ENCODE results near the gene PTPRJ. TPM values are rescaled to one million over a fixed set of nuclear protein-coding genes. Genes with fewer than 3 reads are reported as not detected.

PTPRJ gene
- total and polyA plus RNA-seq, 2 donors (not counting 1 experiment from before 2014, with no cell fraction given): 5.3 to 5.8 TPM

DNA sequence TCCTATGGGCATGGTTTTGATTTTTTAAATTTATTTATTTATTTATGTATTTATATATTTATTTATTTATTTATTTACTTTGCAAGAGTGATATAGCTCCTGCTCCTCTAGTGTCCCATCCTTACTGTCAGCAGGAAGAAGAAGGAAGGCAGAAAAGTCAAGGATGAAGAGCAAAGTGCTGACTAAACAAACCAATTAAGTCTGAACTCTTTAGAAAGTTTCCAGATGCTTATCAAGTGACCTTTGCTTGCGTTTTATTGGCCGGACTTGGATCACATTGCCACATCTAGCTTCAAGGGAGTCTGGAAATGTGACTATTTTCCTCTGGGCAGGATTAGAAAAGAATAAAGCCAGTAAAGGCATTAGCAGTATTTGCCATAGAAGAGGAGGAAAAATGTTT is 227.5 kb downstream of the PTPRJ start:
- H3K9me3 ChIP-seq (ENCODE audit: control insufficient read depth, insufficient read depth, low read depth, low read length): no peaks in the 10 kb centered on the region
- no peak overlapping the region for H2AFZ ChIP-seq (ENCODE audit: low read length)
- H3K27ac ChIP-seq (ENCODE audit: insufficient read depth, low read length): no peak overlapping the region
- H3K4me1 ChIP-seq (ENCODE audit: control insufficient read depth, extremely low read depth, insufficient read depth, low read length): no peaks in the 10 kb centered on the region
- no peak overlapping the region for H3K9ac ChIP-seq (ENCODE audit: insufficient read depth, low read length)
- no peaks in the 10 kb centered on the region for H4K20me1 ChIP-seq (ENCODE audit: control insufficient read depth, extremely low read depth, insufficient read depth, low read length)
- no peaks in the 10 kb centered on the region for H3K79me2 ChIP-seq (ENCODE audit: control insufficient read depth, insufficient read depth, low read length)
- H3K36me3 ChIP-seq (ENCODE audit: control insufficient read depth, insufficient read depth, low read length): no peaks in the 10 kb centered on the region
- no peak overlapping the region for H3K4me2 ChIP-seq (ENCODE audit: extremely low read depth, insufficient read depth, low read length)
- H3K27me3 ChIP-seq (ENCODE audit: control insufficient read depth, insufficient read depth, low read length): no peaks in the 10 kb centered on the region
- no peak for DNase-seq (ENCODE audit: low read depth in 2 of 2)
- no peak overlapping the region for H3K4me3 ChIP-seq (replicated peaks in 1 of 4; ENCODE audit: control extremely low read depth in 1 of 4, insufficient read depth in 1 of 4, low read depth in 3 of 4, low read length in 4 of 4)
- TF ChIP-seq, protein P1, sequence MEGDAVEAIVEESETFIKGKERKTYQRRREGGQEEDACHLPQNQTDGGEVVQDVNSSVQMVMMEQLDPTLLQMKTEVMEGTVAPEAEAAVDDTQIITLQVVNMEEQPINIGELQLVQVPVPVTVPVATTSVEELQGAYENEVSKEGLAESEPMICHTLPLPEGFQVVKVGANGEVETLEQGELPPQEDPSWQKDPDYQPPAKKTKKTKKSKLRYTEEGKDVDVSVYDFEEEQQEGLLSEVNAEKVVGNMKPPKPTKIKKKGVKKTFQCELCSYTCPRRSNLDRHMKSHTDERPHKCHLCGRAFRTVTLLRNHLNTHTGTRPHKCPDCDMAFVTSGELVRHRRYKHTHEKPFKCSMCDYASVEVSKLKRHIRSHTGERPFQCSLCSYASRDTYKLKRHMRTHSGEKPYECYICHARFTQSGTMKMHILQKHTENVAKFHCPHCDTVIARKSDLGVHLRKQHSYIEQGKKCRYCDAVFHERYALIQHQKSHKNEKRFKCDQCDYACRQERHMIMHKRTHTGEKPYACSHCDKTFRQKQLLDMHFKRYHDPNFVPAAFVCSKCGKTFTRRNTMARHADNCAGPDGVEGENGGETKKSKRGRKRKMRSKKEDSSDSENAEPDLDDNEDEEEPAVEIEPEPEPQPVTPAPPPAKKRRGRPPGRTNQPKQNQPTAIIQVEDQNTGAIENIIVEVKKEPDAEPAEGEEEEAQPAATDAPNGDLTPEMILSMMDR (conservative IDR thresholded peaks at IDR 0.05 in 1 of 2, IDR thresholded peaks at IDR 0.05 in 1 of 2; ENCODE audit: low read depth in 1 of 2, low read length in 2 of 2): no peak
- TF ChIP-seq EZH2 (IDR thresholded peaks at IDR 0.05; ENCODE audit: low read length, missing control alignments): no peak

DNA sequence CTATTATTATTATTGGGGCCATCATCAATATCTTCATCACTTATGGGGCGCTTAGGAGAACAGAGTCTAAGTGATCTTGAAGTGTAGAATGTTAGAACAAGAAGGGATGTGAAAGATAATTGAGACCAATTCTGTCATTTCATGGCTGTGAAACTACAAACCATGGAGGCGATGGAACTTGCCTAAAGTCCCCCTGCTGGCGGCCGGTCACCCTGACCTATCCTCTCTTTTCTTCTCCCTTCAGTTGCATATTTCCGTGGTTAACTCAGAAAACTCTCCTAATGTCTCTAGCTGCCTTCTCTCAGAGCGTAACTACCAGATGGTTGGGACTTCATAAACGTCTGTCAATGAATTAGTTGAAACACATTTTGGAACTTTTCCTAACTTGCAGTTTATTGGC is 229.7 kb downstream of the PTPRJ start:
- no peak overlapping the region for H3K4me2 ChIP-seq (ENCODE audit: extremely low read depth, insufficient read depth, low read length)
- TF ChIP-seq, protein P1 (conservative IDR thresholded peaks at IDR 0.05 in 1 of 2, IDR thresholded peaks at IDR 0.05 in 1 of 2; ENCODE audit: low read depth in 1 of 2, low read length in 2 of 2): peak in 1 of 2 donors; percentile 31
- TF ChIP-seq EZH2 (IDR thresholded peaks at IDR 0.05; ENCODE audit: low read length, missing control alignments): no peak
- no peak overlapping the region for H3K9ac ChIP-seq (ENCODE audit: insufficient read depth, low read length)
- H3K27ac ChIP-seq (ENCODE audit: insufficient read depth, low read length): no peak overlapping the region
- no peak overlapping the region for H2AFZ ChIP-seq (ENCODE audit: low read length)
- no peaks in the 10 kb centered on the region for H3K79me2 ChIP-seq (ENCODE audit: control insufficient read depth, insufficient read depth, low read length)
- H3K4me1 ChIP-seq (ENCODE audit: control insufficient read depth, extremely low read depth, insufficient read depth, low read length): no peaks in the 10 kb centered on the region
- H3K9me3 ChIP-seq (ENCODE audit: control insufficient read depth, insufficient read depth, low read depth, low read length): no peaks in the 10 kb centered on the region
- no peaks in the 10 kb centered on the region for H4K20me1 ChIP-seq (ENCODE audit: control insufficient read depth, extremely low read depth, insufficient read depth, low read length)
- no peak overlapping the region for H3K4me3 ChIP-seq (replicated peaks in 1 of 4; ENCODE audit: control extremely low read depth in 1 of 4, insufficient read depth in 1 of 4, low read depth in 3 of 4, low read length in 4 of 4)
- no peaks in the 10 kb centered on the region for H3K27me3 ChIP-seq (ENCODE audit: control insufficient read depth, insufficient read depth, low read length)
- no peaks in the 10 kb centered on the region for H3K36me3 ChIP-seq (ENCODE audit: control insufficient read depth, insufficient read depth, low read length)
- DNase-seq (ENCODE audit: low read depth in 2 of 2): no peak

DNA sequence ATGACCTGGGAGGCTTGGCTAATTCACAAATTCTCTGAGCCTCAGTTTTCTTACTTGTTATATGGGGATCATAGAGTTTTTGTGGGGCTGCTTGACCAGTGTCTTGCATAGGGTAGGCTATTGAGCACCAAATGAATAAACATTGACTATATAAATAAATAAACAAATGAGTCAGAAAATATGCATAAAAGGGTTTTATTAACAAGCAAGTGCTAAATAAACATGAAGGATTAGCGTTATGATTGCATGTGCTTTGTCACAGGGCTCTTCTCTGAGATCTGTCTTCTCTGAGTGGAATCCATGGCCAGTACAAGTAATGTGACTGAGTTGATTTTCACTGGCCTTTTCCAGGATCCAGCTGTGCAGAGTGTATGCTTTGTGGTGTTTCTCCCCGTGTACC is 236.2 kb downstream of the PTPRJ start, which contains the start of gene OR4B1:
OR4B1 (plus strand) TSS at position 301 of the 400 bp plus-strand sequence; CDS start at position 301, 0 bp downstream.
- H3K36me3 ChIP-seq (ENCODE audit: control insufficient read depth, insufficient read depth, low read length): no peaks in the 10 kb centered on the region
- no peaks in the 10 kb centered on the region for H3K27me3 ChIP-seq (ENCODE audit: control insufficient read depth, insufficient read depth, low read length)
- no peak within 1 kb of the TSS for H3K4me3 ChIP-seq (replicated peaks in 1 of 4; ENCODE audit: control extremely low read depth in 1 of 4, insufficient read depth in 1 of 4, low read depth in 3 of 4, low read length in 4 of 4)
- H3K4me2 ChIP-seq (ENCODE audit: extremely low read depth, insufficient read depth, low read length): no peak within 1 kb of the TSS
- no peaks in the 10 kb centered on the region for H4K20me1 ChIP-seq (ENCODE audit: control insufficient read depth, extremely low read depth, insufficient read depth, low read length)
- H3K4me1 ChIP-seq (ENCODE audit: control insufficient read depth, extremely low read depth, insufficient read depth, low read length): no peaks in the 10 kb centered on the region
- no peak within 1 kb of the TSS for H2AFZ ChIP-seq (ENCODE audit: low read length)
- H3K27ac ChIP-seq (ENCODE audit: insufficient read depth, low read length): no peak within 1 kb of the TSS
- no peak for DNase-seq (ENCODE audit: low read depth in 2 of 2)
- TF ChIP-seq EZH2 (IDR thresholded peaks at IDR 0.05; ENCODE audit: low read length, missing control alignments): no peak
- TF ChIP-seq, protein P1 (conservative IDR thresholded peaks at IDR 0.05 in 1 of 2, IDR thresholded peaks at IDR 0.05 in 1 of 2; ENCODE audit: low read depth in 1 of 2, low read length in 2 of 2): no peak
- no peak within 1 kb of the TSS for H3K9ac ChIP-seq (ENCODE audit: insufficient read depth, low read length)
- no peaks in the 10 kb centered on the region for H3K9me3 ChIP-seq (ENCODE audit: control insufficient read depth, insufficient read depth, low read depth, low read length)
- H3K79me2 ChIP-seq (ENCODE audit: control insufficient read depth, insufficient read depth, low read length): no peaks in the 10 kb centered on the region

Other genes starting within 250 kb of the PTPRJ start
- gene FNBP4, start 213.2 kb upstream of the PTPRJ start, total RNA-seq: 51.9 and 82.9 TPM in 2 replicates
- gene FNBP4, start 213.2 kb upstream of the PTPRJ start, polyA plus RNA-seq: 54.7 and 57.3 TPM in 2 replicates
- gene NUP160, start 132.2 kb upstream of the PTPRJ start, total RNA-seq: 25.8 and 28.5 TPM in 2 replicates
- gene NUP160, start 132.2 kb upstream of the PTPRJ start, polyA plus RNA-seq: 25.5 and 25.9 TPM in 2 replicates
- gene OR4B1, start 236.3 kb downstream of the PTPRJ start, total RNA-seq: not detected in 2 replicates
- gene OR4B1, start 236.3 kb downstream of the PTPRJ start, polyA plus RNA-seq: not detected in 2 replicates